Activated T-cell treated with anti-CD3 and anti-CD28 coated beads for 48 hours (primary cell): Measurements from ENCODE around the gene SCP2.

Source experiments
- DNase-seq: peaks from one replicate; pipeline ENCODE4 v3.0.0-alpha.2; 2020; ENCODE audit warnings: low read depth

Gene SCP2

DNA sequence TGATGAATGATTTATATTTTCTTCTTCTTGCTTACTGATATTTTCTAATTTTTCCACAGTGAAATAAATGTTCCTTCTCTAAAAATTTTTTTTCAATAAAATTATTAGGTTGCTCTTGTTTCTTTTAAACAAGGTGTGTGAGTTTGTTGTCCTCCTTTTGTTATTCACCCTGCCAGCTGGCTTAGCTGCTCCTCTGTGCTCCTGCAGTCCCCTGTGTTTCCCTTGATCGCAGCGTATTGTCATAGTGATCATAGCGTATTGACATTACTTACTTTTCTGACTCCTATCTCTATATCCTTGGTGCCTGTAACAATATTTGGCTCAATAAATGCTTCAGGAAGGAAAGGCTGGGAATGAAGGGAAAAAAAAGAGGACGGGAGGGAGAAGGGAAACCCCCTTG lies 110.1 kb downstream of the SCP2 start:
- DNase-seq: no peak

GRCh38 chr1:53038566-53038965 lies 111.5 kb downstream of the SCP2 start:
- DNase-seq: no peak

DNA sequence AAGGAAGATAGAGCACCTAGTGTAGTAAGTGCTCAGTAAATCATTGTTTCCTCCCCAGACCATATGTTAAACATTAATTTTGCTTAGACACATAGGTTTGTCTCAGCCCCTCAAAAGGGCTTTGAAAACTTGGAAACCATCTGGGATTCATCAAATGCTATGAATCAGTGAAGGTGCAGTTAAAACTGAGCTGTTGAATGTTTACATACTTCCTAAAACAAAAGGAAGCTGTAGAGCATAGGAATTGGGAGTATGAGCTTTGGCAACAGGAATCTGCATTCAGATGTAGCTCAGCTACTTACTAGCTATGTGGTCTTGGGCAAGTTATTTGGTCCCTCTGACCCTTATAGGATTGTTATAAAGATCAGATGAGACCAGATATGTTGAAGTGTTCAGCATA lies 116.2 kb downstream of the SCP2 start:
- DNase-seq: no peak

DNA sequence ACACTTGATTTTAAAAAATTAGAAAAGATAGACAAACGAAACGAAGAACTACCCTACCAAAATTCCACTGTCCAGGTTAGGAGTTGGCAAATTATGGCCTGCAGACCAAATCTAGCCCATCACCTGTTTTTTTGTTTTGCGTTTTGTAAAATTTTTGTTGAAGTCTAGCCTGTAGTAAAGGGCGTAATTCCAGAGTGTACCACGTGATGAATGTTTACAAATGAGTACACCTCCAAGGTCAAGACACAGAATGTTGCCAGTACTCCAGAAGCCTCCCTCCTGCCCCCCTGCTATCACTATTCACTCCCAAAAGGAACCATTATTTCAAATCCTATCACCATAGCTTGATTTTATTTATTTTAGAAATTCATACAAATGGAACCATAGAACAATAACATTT lies 117.8 kb downstream of the SCP2 start:
- no peak for DNase-seq

- no peak for DNase-seq
Observed at GRCh38 chr1:53046930-53047329, 119.9 kb downstream of the SCP2 start.

GRCh38 chr1:53047737-53048736 lies 121.0 kb downstream of the SCP2 start:
- no peak for DNase-seq

DNA sequence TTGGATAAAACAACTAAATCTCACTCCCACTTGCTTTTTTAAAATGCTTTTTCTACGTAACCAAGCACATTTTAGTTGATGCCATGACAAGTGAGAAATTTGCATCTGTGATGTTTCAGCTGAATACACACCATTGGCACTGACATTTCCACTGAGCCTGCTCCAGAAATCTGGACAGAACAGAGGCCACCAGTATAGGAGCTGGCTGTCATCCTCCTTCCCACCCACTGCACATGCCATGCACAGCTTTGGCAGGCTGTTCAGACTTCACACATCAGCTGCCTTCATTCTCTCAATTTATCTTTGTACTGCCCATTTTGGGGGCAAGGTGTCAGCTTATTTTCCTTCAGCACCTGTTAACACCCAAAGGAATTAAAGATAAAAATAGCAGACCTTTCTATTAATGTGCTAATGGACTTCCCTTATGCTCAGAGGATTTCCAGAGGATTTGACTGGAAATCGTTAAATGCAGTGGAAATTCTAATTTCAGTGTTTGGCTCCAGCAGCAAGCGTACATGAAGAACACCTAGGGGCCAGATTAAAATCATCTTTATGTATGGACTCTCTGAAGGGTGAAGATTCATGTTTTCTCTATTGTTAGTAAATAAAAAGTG lies 122.0 kb downstream of the SCP2 start:
- DNase-seq: no peak

DNA sequence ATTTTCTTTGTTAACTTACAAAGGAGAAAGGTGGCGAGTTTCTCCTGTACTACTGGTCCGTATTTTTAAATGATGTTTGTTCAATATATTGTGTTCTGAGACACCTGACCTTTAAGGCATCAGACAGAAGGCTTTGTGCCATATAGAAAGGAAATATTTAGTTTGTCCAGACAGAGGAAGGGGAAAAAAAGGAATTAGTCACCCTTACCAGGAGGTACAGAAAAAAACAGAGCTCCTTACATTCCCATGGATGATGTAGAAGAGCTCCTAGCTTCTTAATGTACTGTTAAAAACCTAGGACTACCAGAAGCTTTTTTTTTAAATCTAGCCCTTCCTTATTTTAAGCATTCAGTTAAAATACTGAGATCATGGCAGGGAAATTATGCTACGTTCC lies 122.5 kb downstream of the SCP2 start:
- no peak for DNase-seq

- no peak for DNase-seq
Observed at GRCh38 chr1:53050310-53050709, 123.2 kb downstream of the SCP2 start.

GRCh38 chr1:53051676-53052075 lies 124.6 kb downstream of the SCP2 start:
- no peak for DNase-seq

DNA sequence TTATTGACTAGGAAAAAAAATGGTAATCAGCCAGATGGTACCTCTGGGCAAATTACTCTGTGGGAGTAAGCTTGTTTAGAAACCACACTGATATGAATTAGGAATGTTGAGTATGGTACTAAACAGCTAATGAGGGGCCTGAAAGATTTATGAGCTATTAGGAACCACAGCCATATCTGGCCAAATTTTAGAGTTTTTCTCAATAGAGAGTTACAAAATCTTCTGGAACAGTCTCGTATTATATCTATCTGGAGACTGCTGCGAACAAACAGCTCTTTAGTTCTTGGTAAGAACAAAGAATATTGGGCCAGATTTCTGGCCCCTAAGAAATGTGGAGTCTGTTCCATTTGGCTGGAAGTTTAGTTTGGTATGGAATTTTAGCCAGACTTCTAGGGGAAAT lies 130.1 kb downstream of the SCP2 start:
- DNase-seq: no peak

GRCh38 chr1:53060579-53060978 lies 133.5 kb downstream of the SCP2 start:
- DNase-seq: no peak

GRCh38 chr1:53061123-53061858 lies 134.2 kb downstream of the SCP2 start:
- no peak for DNase-seq

GRCh38 chr1:53061859-53062707 lies 135.0 kb downstream of the SCP2 start, which contains the start of gene PODN:
Gene PODN, plus strand, starts transcription at chr1:53062213. Its CDS starts 7,643 bp downstream, at chr1:53069856.
- no peak for DNase-seq

- DNase-seq: no peak
Observed at GRCh38 chr1:53062708-53063591, 135.9 kb downstream of the SCP2 start.

DNA sequence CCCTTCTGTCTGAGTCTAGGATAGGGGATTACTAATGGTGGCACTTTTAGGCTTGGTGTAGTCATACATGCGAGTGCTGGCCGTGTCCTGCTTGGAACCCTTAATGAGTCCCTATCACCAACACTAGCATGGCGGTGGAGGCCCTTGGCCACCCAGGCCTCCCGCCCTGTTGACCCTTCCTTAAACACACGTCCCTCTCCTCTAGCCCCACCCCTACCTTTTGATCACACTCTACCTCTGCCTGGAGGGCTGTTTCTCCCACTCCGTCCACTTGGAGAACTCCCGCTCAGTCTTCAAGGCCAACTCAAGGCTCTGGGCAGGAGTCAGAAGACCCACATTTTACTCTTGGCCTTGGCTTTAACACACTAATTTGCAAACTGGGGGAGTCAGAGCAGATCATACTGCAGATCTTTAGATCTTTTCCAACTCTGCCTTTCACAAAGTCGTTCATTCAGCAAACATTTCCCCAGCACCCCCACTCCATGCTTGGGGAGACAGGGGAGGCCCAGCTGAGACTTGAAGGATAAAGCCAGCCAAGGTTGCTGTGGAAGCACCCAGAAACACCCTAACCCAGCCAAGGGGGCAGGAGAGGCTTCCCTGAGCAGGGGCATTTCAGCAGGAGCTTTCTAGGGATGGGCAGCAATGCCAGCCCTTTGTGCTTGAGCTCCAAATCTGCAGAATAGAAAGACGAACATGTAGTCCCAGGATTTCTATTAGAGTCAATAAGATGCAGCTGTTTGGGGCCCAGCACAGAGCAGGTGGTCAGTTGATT lies 136.9 kb downstream of the SCP2 start:
- DNase-seq: no peak

DNA sequence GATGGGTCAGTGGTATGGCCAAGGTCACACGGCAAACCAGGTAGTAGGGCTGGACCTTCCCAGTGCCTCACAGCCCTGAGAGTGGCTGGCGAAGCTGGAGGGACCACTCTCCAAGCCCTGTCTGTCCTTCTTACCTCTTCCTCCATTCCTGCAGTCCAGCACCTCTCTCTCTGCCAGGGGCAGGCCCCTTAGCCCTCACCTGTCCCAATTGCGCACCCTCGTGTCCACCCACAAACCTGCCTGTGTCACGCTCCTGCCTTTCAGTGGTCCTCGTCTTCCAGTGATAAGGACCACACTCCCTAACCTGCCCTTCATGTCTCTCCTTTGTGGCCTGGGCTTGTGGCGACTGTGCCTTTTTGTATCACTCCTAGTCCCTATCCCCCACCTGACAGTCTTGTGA lies 138.3 kb downstream of the SCP2 start:
- no peak for DNase-seq

- no peak for DNase-seq
Observed at GRCh38 chr1:53066488-53066887, 139.4 kb downstream of the SCP2 start.

GRCh38 chr1:53066891-53067738 lies 140.0 kb downstream of the SCP2 start:
- DNase-seq: no peak
